Prostate gland (tissue), 2 donors: ENCODE measurements around the gene ERG. TPM values are rescaled to one million over a fixed set of nuclear protein-coding genes. Genes with fewer than 3 reads are reported as not detected.
A peak's percentile ranks its signal among the peaks of the same experiment; 100 is the strongest.

Source experiments
- DNase-seq: peaks from one replicate; pipeline ENCODE4 v3.0.0-alpha.2; 2019; ENCODE audit warnings: low spot score
- H3K27ac ChIP-seq, 2 donors: fragments of 200-600 bp; sonication (generic); 2 replicates each; pipeline ENCODE4 v1.5.1; 2017 to 2019
- H3K27me3 ChIP-seq: fragments of 200-600 bp; sonication (generic); replicated peaks from 2 replicates; pipeline ENCODE4 v1.5.1; 2019; ENCODE audit not compliant: insufficient read depth
- H3K36me3 ChIP-seq, 2 donors: fragments of 200-600 bp; sonication (generic); 1 replicate in 1 of 2; 2 replicates in 1 of 2; pipeline versions ENCODE4 v1.5.1 to v1.8.1; 2017 to 2019
- H3K4me1 ChIP-seq: fragments of 200-600 bp; sonication (generic); replicated peaks from 2 replicates; pipeline ENCODE4 v1.5.1; 2019
- H3K4me3 ChIP-seq, 2 donors: fragments of 200-600 bp; sonication (generic); 2 replicates each; pipeline ENCODE4 v1.5.1; 2017 to 2019
- H3K9me3 ChIP-seq: fragments of 200-600 bp; sonication (generic); 2 replicates; pipeline ENCODE4 v1.5.1; 2017
- POLR2A ChIP-seq: fragments of 450-650 bp; IDR thresholded peaks from one replicate; pipeline ENCODE4 v1.6.1; 2016; ENCODE audit warnings: antibody characterized with exemption, mild to moderate bottlenecking
- POLR2AphosphoS5 ChIP-seq: sonication (generic); formaldehyde crosslinking; IDR thresholded peaks from one replicate; pipeline ENCODE4 v1.6.1; 2017; ENCODE audit warnings: antibody characterized with exemption
- WGBS: methylation state at CpG from one replicate; pipeline ENCODE4 v1.1.5; 2018; 5-methylcytosine and 5-hydroxymethylcytosine counted together
- intact Hi-C: fragments of 100-400 bp; cut with DNase I; formaldehyde crosslinking; loops from one replicate; pipeline ENCODE4 v1.14.2; 2022
- total RNA-seq, 2 donors: library from RNA; depleted of rRNA; stranded (reverse); fragments of >200 nt; gene quantifications; one replicate each; pipeline ENCODE4 v1.1.0, GENCODE V29; 2016
- TF ChIP-seq, protein P1 (sequence below), 4 experiments: fragments of 200-600 bp in 2 of 4; fragments of 450-650 bp in 2 of 4; sonication (generic) in 2 of 4; IDR thresholded peaks; 1 replicate in 3 of 4; 2 replicates in 1 of 4; pipeline ENCODE4 v1.5.1; 2016 to 2019; ENCODE audit warnings: antibody characterized with exemption in 4 of 4, mild to moderate bottlenecking in 2 of 4, moderate library complexity in 2 of 4

The ERG gene
- total RNA-seq, 2 donors from 2014 or later = 2.6 to 11.2 TPM

DNA sequence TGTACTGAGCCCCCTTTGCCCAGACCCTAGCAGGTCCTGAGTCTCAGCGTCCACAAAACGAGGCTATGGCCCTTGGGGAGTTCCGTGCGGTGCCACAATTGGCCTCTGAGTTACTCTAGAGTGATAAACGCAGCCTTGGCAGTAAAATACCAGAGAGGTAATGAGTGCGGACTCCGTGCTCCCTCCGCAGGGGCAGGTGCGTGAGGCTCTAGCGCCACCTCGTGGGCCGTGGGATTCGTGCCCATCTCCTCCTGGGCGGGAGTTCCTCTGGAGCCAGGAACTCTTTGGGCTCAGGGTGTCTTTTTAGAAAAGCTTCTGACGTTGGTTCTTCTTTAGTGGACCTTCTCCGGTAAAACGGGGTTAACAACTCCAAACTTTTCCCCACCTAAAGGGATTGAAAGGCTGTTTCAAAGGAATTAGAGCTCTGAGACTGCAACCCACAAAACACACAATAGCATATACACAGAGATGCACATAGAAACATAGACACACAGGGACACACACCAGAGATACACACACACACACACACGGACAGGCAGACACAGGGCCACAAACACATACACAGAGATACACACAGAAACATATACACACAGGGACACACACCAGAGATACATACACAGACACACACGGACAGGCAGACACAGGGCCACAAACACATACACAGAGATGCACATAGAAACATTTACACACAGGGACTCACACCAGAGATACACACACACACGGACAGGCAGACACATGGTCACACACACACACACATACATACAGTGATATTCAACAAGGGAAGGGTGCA, 142.1 kb downstream of the ERG start:
- no peaks in the 10 kb centered on the region for H3K27me3 ChIP-seq
- H3K4me1 ChIP-seq = no peaks in the 10 kb centered on the region
- H3K36me3 ChIP-seq = no peaks in the 10 kb centered on the region
- H3K9me3 ChIP-seq = no peaks in the 10 kb centered on the region
- WGBS = 7% methylated on average over 20 of the region's 20 CpGs
- TF ChIP-seq POLR2AphosphoS5 (peak; percentile 33), POLR2A (no peak)
- TF ChIP-seq, protein P1, sequence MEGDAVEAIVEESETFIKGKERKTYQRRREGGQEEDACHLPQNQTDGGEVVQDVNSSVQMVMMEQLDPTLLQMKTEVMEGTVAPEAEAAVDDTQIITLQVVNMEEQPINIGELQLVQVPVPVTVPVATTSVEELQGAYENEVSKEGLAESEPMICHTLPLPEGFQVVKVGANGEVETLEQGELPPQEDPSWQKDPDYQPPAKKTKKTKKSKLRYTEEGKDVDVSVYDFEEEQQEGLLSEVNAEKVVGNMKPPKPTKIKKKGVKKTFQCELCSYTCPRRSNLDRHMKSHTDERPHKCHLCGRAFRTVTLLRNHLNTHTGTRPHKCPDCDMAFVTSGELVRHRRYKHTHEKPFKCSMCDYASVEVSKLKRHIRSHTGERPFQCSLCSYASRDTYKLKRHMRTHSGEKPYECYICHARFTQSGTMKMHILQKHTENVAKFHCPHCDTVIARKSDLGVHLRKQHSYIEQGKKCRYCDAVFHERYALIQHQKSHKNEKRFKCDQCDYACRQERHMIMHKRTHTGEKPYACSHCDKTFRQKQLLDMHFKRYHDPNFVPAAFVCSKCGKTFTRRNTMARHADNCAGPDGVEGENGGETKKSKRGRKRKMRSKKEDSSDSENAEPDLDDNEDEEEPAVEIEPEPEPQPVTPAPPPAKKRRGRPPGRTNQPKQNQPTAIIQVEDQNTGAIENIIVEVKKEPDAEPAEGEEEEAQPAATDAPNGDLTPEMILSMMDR (IDR thresholded peaks at IDR 0.05) = peak; percentile 80 to 97 (median 94)
- no peak overlapping the region for H3K4me3 ChIP-seq
- no peak overlapping the region for H3K27ac ChIP-seq
- DNase-seq = peak; percentile 68
- intact Hi-C loops = loop anchor here (2.0 kb wide), 1 partner anchor 137 kb away; no protein-coding TSS in a partner anchor

DNA sequence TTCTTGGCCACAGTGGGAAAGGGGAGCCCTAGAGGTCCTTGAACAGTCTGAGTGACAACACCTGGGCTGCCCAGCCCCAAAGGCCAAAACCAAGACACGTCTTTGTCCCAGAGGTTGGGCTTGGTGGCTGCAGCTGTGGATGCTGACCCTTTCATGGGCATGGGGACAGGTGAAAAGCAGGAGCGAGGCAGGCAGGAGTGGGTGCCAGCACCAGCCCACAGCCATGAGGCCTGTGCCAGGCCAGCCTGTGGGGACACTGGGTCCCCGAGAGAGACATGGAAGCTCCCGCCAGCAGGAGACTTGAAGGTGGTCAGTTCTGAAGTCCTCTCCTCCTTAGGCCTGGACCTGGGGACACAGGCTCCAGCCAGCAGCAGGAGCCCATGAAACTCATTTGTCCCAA, 142.9 kb downstream of the ERG start:
- Histone ChIP-seq H3K27me3 (no peaks in the 10 kb centered on the region), H3K36me3 (no peaks in the 10 kb centered on the region), H3K4me3 (no peak overlapping the region), H3K4me1 (no peaks in the 10 kb centered on the region), H3K9me3 (no peaks in the 10 kb centered on the region), H3K27ac (no peak overlapping the region)
- intact Hi-C loops = no loop called here
- DNase-seq = no peak
- WGBS = 90% methylated on average over 3 of the region's 4 CpGs
- TF ChIP-seq POLR2AphosphoS5 (no peak), POLR2A (no peak)
- TF ChIP-seq, protein P1 (IDR thresholded peaks at IDR 0.05) = no peak

DNA sequence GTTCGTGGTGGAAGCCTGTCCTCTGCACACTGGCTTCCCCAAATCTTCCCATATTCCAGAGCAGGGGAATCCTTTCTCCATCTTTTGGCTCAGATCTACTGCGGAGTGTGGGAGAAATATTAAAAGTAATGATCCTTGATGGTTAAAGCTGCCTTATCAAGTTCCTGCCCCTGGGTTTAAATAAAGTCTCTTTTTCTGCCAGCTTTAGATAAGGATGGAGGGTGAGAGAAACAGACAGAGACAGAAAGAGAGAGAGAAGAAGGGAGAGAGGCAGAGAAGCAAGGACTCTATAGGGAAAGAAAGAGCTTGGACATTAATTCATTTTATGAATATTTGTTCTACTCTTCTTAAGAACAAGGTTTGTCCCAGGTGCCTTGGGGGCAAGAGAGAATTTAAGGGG, 143.5 kb downstream of the ERG start:
- 87% methylated on average over 2 of the region's 2 CpGs for WGBS
- no peak for DNase-seq

DNA sequence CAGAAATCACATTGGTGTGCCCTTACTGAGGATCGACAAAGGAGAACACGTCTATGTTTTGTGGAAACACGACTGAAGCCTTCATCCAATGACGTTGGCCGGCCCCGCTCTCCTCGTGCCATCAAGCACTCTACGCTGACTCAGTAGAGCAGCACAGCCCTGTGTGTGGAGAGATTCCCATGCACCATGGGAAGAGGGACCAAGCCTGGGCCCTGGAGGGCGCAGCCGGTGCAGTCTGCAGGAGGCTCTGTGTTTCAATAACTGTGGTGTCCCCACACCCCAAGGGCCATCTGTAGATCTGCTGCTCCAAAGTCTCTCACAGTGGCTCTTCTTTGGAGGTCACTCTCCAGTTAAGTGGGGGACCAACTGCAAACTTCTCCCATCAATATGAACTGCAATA, 144.0 kb downstream of the ERG start:
- Histone ChIP-seq H3K4me1 (no peaks in the 10 kb centered on the region), H3K4me3 (no peak overlapping the region), H3K27me3 (no peaks in the 10 kb centered on the region), H3K36me3 (no peaks in the 10 kb centered on the region), H3K9me3 (no peaks in the 10 kb centered on the region), H3K27ac (no peak overlapping the region)
- TF ChIP-seq POLR2A (no peak), POLR2AphosphoS5 (no peak)
- TF ChIP-seq, protein P1 (IDR thresholded peaks at IDR 0.05) = no peak
- DNase-seq = no peak
- intact Hi-C loops = loop anchor here (5.0 kb wide), 1 partner anchor 642 kb away; no protein-coding TSS in a partner anchor
- WGBS = 97% methylated on average over 10 of the region's 10 CpGs

More for the DNA sequence above, 143.5 kb downstream of the ERG start:
- intact Hi-C loops = loop anchor here (5.0 kb wide), 1 partner anchor 642 kb away; no protein-coding TSS in a partner anchor
- no peaks in the 10 kb centered on the region for H3K36me3 ChIP-seq
- no peaks in the 10 kb centered on the region for H3K9me3 ChIP-seq
- no peak for TF ChIP-seq POLR2AphosphoS5
- no peaks in the 10 kb centered on the region for H3K27me3 ChIP-seq
- no peak overlapping the region for H3K4me3 ChIP-seq
- H3K27ac ChIP-seq = no peak overlapping the region
- no peaks in the 10 kb centered on the region for H3K4me1 ChIP-seq

DNA sequence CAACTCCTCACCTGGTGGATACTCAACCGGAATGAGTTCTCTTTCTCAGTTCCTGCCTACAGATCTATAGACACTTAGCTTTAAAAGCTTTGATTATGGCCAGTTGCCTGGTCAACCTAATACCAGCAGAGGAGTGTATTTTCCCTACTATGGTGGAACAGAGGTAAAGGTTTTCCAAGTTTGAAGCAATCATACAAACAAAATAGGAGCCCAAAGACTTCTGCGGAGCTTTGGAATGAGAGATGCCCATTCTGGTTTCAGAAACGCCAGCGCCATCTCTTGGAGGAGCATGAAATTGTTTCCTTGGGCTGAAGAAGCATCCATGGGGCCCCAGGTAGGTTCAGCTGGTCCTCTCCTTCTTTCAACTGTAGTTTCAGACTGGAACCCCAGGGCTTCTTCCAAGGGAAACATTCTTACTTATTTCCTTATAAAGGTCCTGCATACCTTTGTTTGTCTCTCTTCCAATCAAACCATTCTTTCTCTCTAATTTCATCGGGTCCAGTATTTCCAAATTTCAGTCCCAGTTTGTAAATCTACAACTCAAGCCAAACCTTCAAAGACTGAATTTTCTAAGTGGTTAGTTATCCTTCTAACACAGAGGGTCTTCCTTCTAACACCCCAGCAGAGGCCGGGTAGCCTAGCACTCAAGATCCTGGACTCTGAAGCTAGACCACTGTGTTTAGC, 145.6 kb downstream of the ERG start:
- WGBS = 46% methylated on average over 6 of the region's 6 CpGs
- Histone ChIP-seq H3K4me3 (no peak overlapping the region), H3K9me3 (no peaks in the 10 kb centered on the region), H3K36me3 (no peaks in the 10 kb centered on the region), H3K27ac (no peak overlapping the region), H3K4me1 (no peaks in the 10 kb centered on the region), H3K27me3 (no peaks in the 10 kb centered on the region)
- intact Hi-C loops = loop anchor here (5.0 kb wide), 1 partner anchor 640 kb away; no protein-coding TSS in a partner anchor
- peak; percentile 70 for DNase-seq
- TF ChIP-seq POLR2A = no peak
- TF ChIP-seq, protein P1 (IDR thresholded peaks at IDR 0.05) = peak; percentile 49 to 83 (median 70)
- TF ChIP-seq POLR2AphosphoS5 = peak; percentile 35
